ENCODE data around the gene ANO2. TPM values are rescaled to one million over a fixed set of nuclear protein-coding genes. Genes with fewer than 3 reads are reported as not detected.

The ANO2 gene
- total RNA-seq, 4 donors from 2014 or later: 2.0 to 9.8 (median 4.9) TPM

DNA sequence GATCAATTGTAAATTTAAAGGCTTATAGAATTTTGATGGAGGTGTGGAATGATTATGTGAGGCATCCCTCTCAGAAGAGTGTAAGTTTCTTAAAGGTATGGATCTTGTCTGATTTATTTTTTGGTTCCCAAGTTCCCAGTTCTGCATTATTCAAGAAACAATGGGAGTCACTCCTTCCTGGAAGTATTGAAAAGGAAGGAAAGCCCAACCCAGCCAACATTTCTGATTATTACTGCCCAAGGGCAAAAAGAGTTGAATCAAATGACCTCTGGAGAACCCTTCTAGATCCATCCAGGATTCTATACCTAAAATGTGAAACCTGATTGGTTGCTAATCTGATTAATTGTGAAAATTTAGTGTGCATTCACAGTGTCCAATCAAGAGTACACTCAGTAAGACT is 166.2 kb downstream of the ANO2 start:
- Histone ChIP-seq H3K36me3 (no peaks in the 10 kb centered on the region), H3K4me1 (no peaks in the 10 kb centered on the region), H3K9me3 (no peaks in the 10 kb centered on the region), H3K4me3 (no peak overlapping the region), H3K27ac (no peak overlapping the region), H3K27me3 (no peaks in the 10 kb centered on the region)
- ATAC-seq (no peak), DNase-seq (no peak)
- intact Hi-C loops (cut with DNase I; ENCODE audit: low total_unique reads): no loop called here
- TF ChIP-seq POLR2A (IDR thresholded peaks at IDR 0.05): no peak
- TF ChIP-seq, protein P1, sequence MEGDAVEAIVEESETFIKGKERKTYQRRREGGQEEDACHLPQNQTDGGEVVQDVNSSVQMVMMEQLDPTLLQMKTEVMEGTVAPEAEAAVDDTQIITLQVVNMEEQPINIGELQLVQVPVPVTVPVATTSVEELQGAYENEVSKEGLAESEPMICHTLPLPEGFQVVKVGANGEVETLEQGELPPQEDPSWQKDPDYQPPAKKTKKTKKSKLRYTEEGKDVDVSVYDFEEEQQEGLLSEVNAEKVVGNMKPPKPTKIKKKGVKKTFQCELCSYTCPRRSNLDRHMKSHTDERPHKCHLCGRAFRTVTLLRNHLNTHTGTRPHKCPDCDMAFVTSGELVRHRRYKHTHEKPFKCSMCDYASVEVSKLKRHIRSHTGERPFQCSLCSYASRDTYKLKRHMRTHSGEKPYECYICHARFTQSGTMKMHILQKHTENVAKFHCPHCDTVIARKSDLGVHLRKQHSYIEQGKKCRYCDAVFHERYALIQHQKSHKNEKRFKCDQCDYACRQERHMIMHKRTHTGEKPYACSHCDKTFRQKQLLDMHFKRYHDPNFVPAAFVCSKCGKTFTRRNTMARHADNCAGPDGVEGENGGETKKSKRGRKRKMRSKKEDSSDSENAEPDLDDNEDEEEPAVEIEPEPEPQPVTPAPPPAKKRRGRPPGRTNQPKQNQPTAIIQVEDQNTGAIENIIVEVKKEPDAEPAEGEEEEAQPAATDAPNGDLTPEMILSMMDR (IDR thresholded peaks at IDR 0.05 in 4 of 5, conservative IDR thresholded peaks at IDR 0.05 in 1 of 5): no peak
- in situ Hi-C loops (cut with MboI; ENCODE audit: low sequenced_read_pairs in 4 of 4): no loop called here

DNA sequence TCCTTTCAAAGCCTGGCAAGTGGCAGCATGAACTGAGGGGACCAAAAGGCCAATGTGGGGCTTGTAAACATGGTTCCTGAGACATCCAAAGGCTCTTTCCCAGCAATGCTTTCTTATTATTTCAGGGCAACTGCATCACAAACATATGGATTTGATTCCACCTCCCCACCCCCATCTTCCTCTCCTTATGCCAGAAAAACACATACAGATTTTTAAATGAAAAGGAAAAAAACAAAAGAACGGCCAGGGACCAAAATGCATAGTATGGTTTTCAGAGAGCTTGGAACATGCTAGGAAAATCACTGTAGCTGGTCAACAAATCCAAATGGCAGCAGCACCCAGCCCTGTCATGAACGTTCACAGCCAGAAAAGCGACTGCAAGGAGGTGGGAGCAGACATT is 167.6 kb downstream of the ANO2 start:
- intact Hi-C loops (cut with DNase I; ENCODE audit: low total_unique reads) (no loop called here), in situ Hi-C loops (cut with MboI; ENCODE audit: low sequenced_read_pairs in 4 of 4) (no loop called here)
- H3K27ac ChIP-seq: no peak overlapping the region
- H3K9me3 ChIP-seq: no peaks in the 10 kb centered on the region
- DNase-seq (no peak), ATAC-seq (no peak)
- no peaks in the 10 kb centered on the region for H3K36me3 ChIP-seq
- no peaks in the 10 kb centered on the region for H3K27me3 ChIP-seq
- no peak overlapping the region for H3K4me3 ChIP-seq
- no peaks in the 10 kb centered on the region for H3K4me1 ChIP-seq
- no peak for TF ChIP-seq POLR2A (IDR thresholded peaks at IDR 0.05)
- TF ChIP-seq, protein P1 (IDR thresholded peaks at IDR 0.05 in 4 of 5, conservative IDR thresholded peaks at IDR 0.05 in 1 of 5): no peak

DNA sequence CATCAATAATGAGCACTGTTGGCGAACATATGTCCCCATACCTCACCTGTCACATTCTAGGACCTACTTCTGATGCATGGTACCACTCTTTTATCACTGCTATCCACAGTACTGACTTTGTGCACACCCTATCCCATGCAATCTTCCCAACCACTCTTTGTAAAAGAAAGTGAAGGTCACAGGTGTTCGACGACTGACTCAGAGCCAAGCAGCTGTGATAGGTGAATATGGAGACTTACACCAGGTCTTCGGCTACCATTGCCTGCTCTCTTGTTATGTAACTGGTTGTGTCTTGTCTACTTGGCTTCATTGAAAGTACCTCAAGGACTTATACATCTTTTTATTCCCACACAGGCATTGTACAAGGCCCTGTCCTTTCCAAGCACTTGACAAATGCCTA is 169.0 kb downstream of the ANO2 start:
- H3K4me3 ChIP-seq: no peak overlapping the region
- H3K4me1 ChIP-seq: no peaks in the 10 kb centered on the region
- in situ Hi-C loops (cut with MboI; ENCODE audit: low sequenced_read_pairs in 4 of 4) (no loop called here), intact Hi-C loops (cut with DNase I; ENCODE audit: low total_unique reads) (no loop called here)
- TF ChIP-seq, protein P1 (IDR thresholded peaks at IDR 0.05 in 4 of 5, conservative IDR thresholded peaks at IDR 0.05 in 1 of 5): no peak
- no peak for TF ChIP-seq POLR2A (IDR thresholded peaks at IDR 0.05)
- ATAC-seq: no peak
- no peaks in the 10 kb centered on the region for H3K27me3 ChIP-seq
- DNase-seq: no peak
- no peaks in the 10 kb centered on the region for H3K36me3 ChIP-seq
- no peaks in the 10 kb centered on the region for H3K9me3 ChIP-seq
- H3K27ac ChIP-seq: no peak overlapping the region

DNA sequence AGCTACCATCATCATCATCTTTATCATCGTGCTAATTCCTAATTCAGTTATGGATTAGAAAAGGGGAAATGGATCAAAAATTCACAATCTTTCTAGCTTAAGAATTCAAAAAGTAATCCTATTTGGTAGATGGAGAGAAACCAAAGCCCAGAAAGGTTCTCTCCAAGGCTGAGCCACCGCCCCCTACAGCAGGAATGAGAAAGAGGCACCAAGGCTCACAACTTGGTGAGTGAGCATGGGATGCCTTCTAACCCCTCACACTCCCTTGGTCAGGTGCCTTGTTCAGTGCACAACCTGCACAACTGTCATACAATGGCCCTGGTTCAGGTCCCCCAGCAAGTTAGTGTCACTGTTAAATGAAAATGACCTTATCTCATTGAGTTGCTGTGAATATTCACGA is 171.5 kb downstream of the ANO2 start:
- no peak for TF ChIP-seq POLR2A (IDR thresholded peaks at IDR 0.05)
- TF ChIP-seq, protein P1 (IDR thresholded peaks at IDR 0.05 in 4 of 5, conservative IDR thresholded peaks at IDR 0.05 in 1 of 5): no peak
- Histone ChIP-seq H3K36me3 (no peaks in the 10 kb centered on the region), H3K4me3 (no peak overlapping the region), H3K4me1 (no peaks in the 10 kb centered on the region), H3K27me3 (no peaks in the 10 kb centered on the region), H3K9me3 (no peaks in the 10 kb centered on the region), H3K27ac (no peak overlapping the region)
- ATAC-seq: no peak
- in situ Hi-C loops (cut with MboI; ENCODE audit: low sequenced_read_pairs in 4 of 4) (no loop called here), intact Hi-C loops (cut with DNase I; ENCODE audit: low total_unique reads) (no loop called here)
- DNase-seq: no peak

DNA sequence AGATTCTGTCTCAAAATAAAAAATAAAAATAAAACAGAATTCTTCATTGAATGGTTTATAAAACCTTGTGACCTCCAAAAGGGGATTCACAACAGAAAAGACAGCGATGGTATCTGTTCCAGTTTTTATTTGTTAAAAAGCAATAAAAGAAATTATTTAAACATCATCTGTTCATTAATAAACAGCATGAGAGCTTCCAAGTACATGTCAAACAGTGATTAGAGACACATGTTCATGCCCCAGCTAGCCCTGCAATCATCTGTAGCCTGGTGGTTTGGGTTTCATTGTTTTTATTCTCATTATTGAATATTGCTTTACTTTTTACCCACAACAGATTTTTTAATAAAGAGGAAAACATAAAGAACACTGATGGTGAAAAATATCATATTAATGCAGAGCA is 173.3 kb downstream of the ANO2 start:
- in situ Hi-C loops (cut with MboI; ENCODE audit: low sequenced_read_pairs in 4 of 4): no loop called here
- intact Hi-C loops (cut with DNase I; ENCODE audit: low total_unique reads): no loop called here
- Histone ChIP-seq H3K4me3 (no peak overlapping the region), H3K27ac (no peak overlapping the region), H3K27me3 (no peaks in the 10 kb centered on the region), H3K36me3 (no peaks in the 10 kb centered on the region), H3K9me3 (no peaks in the 10 kb centered on the region), H3K4me1 (no peaks in the 10 kb centered on the region)
- DNase-seq (no peak), ATAC-seq (no peak)
- TF ChIP-seq, protein P1 (IDR thresholded peaks at IDR 0.05 in 4 of 5, conservative IDR thresholded peaks at IDR 0.05 in 1 of 5): no peak
- no peak for TF ChIP-seq POLR2A (IDR thresholded peaks at IDR 0.05)
